Esophagus mucosa (tissue), 1 donor: ENCODE measurements around the gene PCDHA6. TPM values are rescaled to one million over a fixed set of nuclear protein-coding genes. Genes with fewer than 3 reads are reported as not detected.
"Not testable (repeated sequence)": the region's sequence is repeated elsewhere in the genome, so short reads cannot be mapped to it uniquely, and the experiment has no call there.

Source experiments
- ATAC-seq: fragments of 200-7000 bp; cut with Tn5 transposase; one replicate; pipeline ENCODE4 v1.9.1; 2020
- total RNA-seq: library from RNA; stranded (reverse); gene quantifications from one replicate; pipeline ENCODE4 v1.2.4, GENCODE V29; 2023
- donor health status: DM: yes; HTN: yes; CAD: no.

The PCDHA6 gene
- total RNA-seq, 1 donor from 2014 or later, result not detected

GRCh38 chr5:140857177-140857986 is 29.6 kb downstream of the PCDHA6 start:
- ATAC-seq, result no peak

- ATAC-seq, result no peak
Measured at GRCh38 chr5:140857987-140858240, 30.2 kb downstream of the PCDHA6 start.

GRCh38 chr5:140862441-140863295 is 34.9 kb downstream of the PCDHA6 start:
- no peak for ATAC-seq

GRCh38 chr5:140868721-140869554 is 41.2 kb downstream of the PCDHA6 start, which contains the start of gene PCDHA11:
TSS of gene PCDHA11 (plus strand) at chr5:140868957. CDS start at chr5:140869104, 147 bp downstream.
- no peak for ATAC-seq

GRCh38 chr5:140869555-140869886 is 41.8 kb downstream of the PCDHA6 start:
- ATAC-seq, result no peak

- no peak for ATAC-seq
Measured at GRCh38 chr5:140870221-140871201, 42.8 kb downstream of the PCDHA6 start.

GRCh38 chr5:140875085-140876065 is 47.6 kb downstream of the PCDHA6 start, which contains the start of gene PCDHA12:
TSS of gene PCDHA12 (plus strand) at chr5:140875308. CDS start at chr5:140875473, 165 bp downstream.
- ATAC-seq, result no peak

- ATAC-seq, result not testable (repeated sequence)
Measured at GRCh38 chr5:140876541-140877261, 48.9 kb downstream of the PCDHA6 start.

GRCh38 chr5:140877262-140877581 is 49.5 kb downstream of the PCDHA6 start:
- no peak for ATAC-seq

Other genes with a start within 250 kb of the PCDHA6 start
- 6.7 TPM for gene CD14, start 194.8 kb upstream of the PCDHA6 start, total RNA-seq
- gene TMCO6, start 188.5 kb upstream of the PCDHA6 start, total RNA-seq, result 14.0 TPM
- gene NDUFA2, start 180.3 kb upstream of the PCDHA6 start, total RNA-seq, result 49.9 TPM
- 58.5 TPM for gene IK, start 180.1 kb upstream of the PCDHA6 start, total RNA-seq
- 19.7 TPM for gene WDR55, start 163.1 kb upstream of the PCDHA6 start, total RNA-seq
- 0.44 TPM for gene DND1, start 154.4 kb upstream of the PCDHA6 start, total RNA-seq
- 43.0 TPM for gene HARS1, start 136.6 kb upstream of the PCDHA6 start, total RNA-seq
- 14.0 TPM for gene HARS2, start 136.5 kb upstream of the PCDHA6 start, total RNA-seq
- gene ZMAT2, start 127.5 kb upstream of the PCDHA6 start, total RNA-seq, result 39.7 TPM
- gene PCDHA1, start 41.8 kb upstream of the PCDHA6 start, total RNA-seq, result not detected
- 0.04 TPM for gene PCDHA2, start 33.1 kb upstream of the PCDHA6 start, total RNA-seq
- gene PCDHA3, start 26.9 kb upstream of the PCDHA6 start, total RNA-seq, result not detected
- gene PCDHA4, start 20.9 kb upstream of the PCDHA6 start, total RNA-seq, result 0.20 TPM
- gene PCDHA5, start 6.3 kb upstream of the PCDHA6 start, total RNA-seq, result 0.08 TPM
- 0.08 TPM for gene PCDHA7, start 6.3 kb downstream of the PCDHA6 start, total RNA-seq
- gene PCDHA8, start 13.2 kb downstream of the PCDHA6 start, total RNA-seq, result 0.08 TPM
- gene PCDHA9, start 20.4 kb downstream of the PCDHA6 start, total RNA-seq, result 0.04 TPM
- gene PCDHA10, start 27.9 kb downstream of the PCDHA6 start, total RNA-seq, result 0.08 TPM
- not detected for gene PCDHA11, start 41.0 kb downstream of the PCDHA6 start, total RNA-seq
- gene PCDHA12, start 47.3 kb downstream of the PCDHA6 start, total RNA-seq, result not detected
- gene PCDHA13, start 54.2 kb downstream of the PCDHA6 start, total RNA-seq, result not detected
- 0.04 TPM for gene PCDHAC1, start 98.3 kb downstream of the PCDHA6 start, total RNA-seq
- gene PCDHAC2, start 138.5 kb downstream of the PCDHA6 start, total RNA-seq, result 0.24 TPM
- gene PCDHB1, start 223.4 kb downstream of the PCDHA6 start, total RNA-seq, result not detected